ENCODE data around the gene FAM78B. TPM values are rescaled to one million over a fixed set of nuclear protein-coding genes. Genes with fewer than 3 reads are reported as not detected.

The FAM78B gene
- total and polyA plus RNA-seq, 10 of the 15 experiments (the other 5 are each of a cell fraction or from before 2014, with no cell fraction given), result 0.10 to 4.9 (median 1.6) TPM

DNA sequence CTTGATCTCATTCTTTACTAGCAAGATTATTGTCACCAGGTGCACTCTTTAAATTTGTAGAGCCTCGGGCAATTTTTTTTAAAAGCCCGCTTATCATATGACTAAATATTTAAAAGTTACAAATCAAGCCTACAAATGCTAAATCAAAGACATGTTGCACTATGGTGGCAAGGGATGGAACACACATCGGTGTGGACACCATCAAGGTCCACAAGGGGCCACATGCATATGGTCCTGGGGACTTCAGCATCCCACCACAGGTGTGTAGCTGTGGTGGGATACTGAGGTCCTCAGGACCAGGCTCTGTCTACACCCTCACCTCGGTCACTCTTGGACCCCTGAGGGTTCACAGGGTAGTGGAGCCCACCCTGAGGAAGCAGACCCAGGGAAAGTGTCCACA lies 45.8 kb downstream of the FAM78B start (continued):
- TF ChIP-seq POLR2A (IDR thresholded peaks at IDR 0.05; ENCODE audit: low read depth, low read length) (no peak), SREBF2 (IDR thresholded peaks at IDR 0.05; ENCODE audit: low read length) (no peak), RELA (IDR thresholded peaks at IDR 0.05; ENCODE audit: borderline replicate concordance, partially characterized antibody) (no peak), RAD21 (IDR thresholded peaks at IDR 0.05; ENCODE audit: insufficient read depth, low read depth, low read length) (no peak), NR2C2 (IDR thresholded peaks at IDR 0.05; ENCODE audit: borderline replicate concordance, control insufficient read depth, insufficient read length, low read depth) (no peak), TCF12 (IDR thresholded peaks at IDR 0.05; ENCODE audit: low read depth, low read length) (no peak), POLR2AphosphoS2 (IDR thresholded peaks at IDR 0.05; ENCODE audit: low read depth, low read length) (no peak)
- TF ChIP-seq, protein P1, sequence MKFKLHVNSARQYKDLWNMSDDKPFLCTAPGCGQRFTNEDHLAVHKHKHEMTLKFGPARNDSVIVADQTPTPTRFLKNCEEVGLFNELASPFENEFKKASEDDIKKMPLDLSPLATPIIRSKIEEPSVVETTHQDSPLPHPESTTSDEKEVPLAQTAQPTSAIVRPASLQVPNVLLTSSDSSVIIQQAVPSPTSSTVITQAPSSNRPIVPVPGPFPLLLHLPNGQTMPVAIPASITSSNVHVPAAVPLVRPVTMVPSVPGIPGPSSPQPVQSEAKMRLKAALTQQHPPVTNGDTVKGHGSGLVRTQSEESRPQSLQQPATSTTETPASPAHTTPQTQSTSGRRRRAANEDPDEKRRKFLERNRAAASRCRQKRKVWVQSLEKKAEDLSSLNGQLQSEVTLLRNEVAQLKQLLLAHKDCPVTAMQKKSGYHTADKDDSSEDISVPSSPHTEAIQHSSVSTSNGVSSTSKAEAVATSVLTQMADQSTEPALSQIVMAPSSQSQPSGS (IDR thresholded peaks at IDR 0.05; ENCODE audit: low read length), result no peak

DNA sequence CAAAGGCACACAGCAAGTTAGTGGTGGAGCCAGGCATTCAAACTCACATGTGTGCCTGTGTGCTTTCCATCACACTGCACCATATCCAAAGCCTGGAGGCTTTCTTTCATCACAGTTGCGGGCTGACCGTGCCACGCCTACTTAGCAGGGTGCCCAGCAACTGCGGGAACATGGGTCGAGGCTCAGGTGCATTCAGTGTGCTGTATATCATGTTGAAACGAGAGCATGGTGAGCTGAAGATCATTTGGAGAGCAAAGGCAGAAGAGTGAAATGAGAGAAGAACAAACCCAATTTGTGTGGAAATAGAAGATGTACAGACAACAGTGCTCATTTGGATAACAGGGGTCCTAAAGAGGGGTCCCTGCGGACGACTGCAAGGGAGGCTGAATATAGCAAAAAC lies 46.5 kb downstream of the FAM78B start:
- DNase-seq (ENCODE audit: low read depth, low spot score) (no peak), FAIRE-seq (no peak), ATAC-seq (no peak)
- ChIA-PET RAD21 (ENCODE audit: unreplicated experiment) (no interaction called here), CTCF (interaction anchor here (1.4 kb wide), 1 partner anchor 192 kb away, joined by 3 read pairs; no protein-coding TSS in a partner anchor), POLR2A (interaction anchor here (0.6 kb wide), 1 partner anchor 28 kb away, joined by 4 read pairs; no protein-coding TSS in a partner anchor), SMC1A (ENCODE audit: uncharacterized antibody, unreplicated experiment) (interaction anchor here (0.8 kb wide), 1 partner anchor 21 kb away, joined by 3 read pairs; no protein-coding TSS in a partner anchor)
- intact Hi-C loops (cut with micrococcal nuclease; ENCODE audit: unreplicated experiment), result no loop called here
- Histone ChIP-seq H3K79me2 (ENCODE audit: control insufficient read depth, insufficient read depth, low read length) (no peaks in the 10 kb centered on the region), H3K4me1 (ENCODE audit: control insufficient read depth, insufficient read depth, low read length) (no peaks in the 10 kb centered on the region), H3K27me3 (replicated peaks in 1 of 2; ENCODE audit: control insufficient read depth in 2 of 2, insufficient read depth in 2 of 2, low read length in 1 of 2) (no peaks in the 10 kb centered on the region), H3K9me3 (replicated peaks; ENCODE audit: control insufficient read depth, insufficient read depth, low read length) (no peaks in the 10 kb centered on the region), H3K9ac (ENCODE audit: control insufficient read depth, insufficient read depth, low read length) (no peak overlapping the region), H2AFZ (ENCODE audit: control insufficient read depth, low read depth, low read length) (no peak overlapping the region), H3K36me3 (ENCODE audit: control insufficient read depth in 2 of 2, insufficient read depth in 2 of 2, low read length in 1 of 2) (no peaks in the 10 kb centered on the region), H3K4me2 (ENCODE audit: control insufficient read depth, insufficient read depth) (no peak overlapping the region), H4K20me1 (ENCODE audit: control insufficient read depth, insufficient read depth) (no peaks in the 10 kb centered on the region), H3K27ac (ENCODE audit: control insufficient read depth, insufficient read depth) (no peak overlapping the region), H3K4me3 (no peak overlapping the region)
- WGBS (ENCODE audit: insufficient coverage, insufficient replicate concordance, low lambda C conversion rate, missing lambda C conversion rate), result 32% methylated on average over 8 of the region's 8 CpGs
- TF ChIP-seq TCF12 (IDR thresholded peaks at IDR 0.05; ENCODE audit: low read depth, low read length) (no peak), ZBED1 (IDR thresholded peaks at IDR 0.05; ENCODE audit: borderline replicate concordance) (no peak)
- in situ Hi-C loops (cut with MboI), result no loop called here
- BruUV-seq (replicated peaks), result no TSS peak

Measured in GM12878 (cell line).